Astrocyte (in vitro differentiated cells and primary cell): ENCODE results near the gene ENG.

Source experiments
- CTCF ChIP-seq: IDR thresholded peaks from 2 replicates; pipeline ENCODE4 v1.5.1; 2011; ENCODE audit warnings: low read depth, mild to moderate bottlenecking, inconsistent platforms, low read length, moderate library complexity; ENCODE audit not compliant: insufficient read depth
- EZH2 ChIP-seq: IDR thresholded peaks from 2 replicates; pipeline ENCODE4 v1.6.1; 2012; ENCODE audit warnings: mild to moderate bottlenecking, low read length, inconsistent platforms; ENCODE audit not compliant: insufficient read depth

DNA sequence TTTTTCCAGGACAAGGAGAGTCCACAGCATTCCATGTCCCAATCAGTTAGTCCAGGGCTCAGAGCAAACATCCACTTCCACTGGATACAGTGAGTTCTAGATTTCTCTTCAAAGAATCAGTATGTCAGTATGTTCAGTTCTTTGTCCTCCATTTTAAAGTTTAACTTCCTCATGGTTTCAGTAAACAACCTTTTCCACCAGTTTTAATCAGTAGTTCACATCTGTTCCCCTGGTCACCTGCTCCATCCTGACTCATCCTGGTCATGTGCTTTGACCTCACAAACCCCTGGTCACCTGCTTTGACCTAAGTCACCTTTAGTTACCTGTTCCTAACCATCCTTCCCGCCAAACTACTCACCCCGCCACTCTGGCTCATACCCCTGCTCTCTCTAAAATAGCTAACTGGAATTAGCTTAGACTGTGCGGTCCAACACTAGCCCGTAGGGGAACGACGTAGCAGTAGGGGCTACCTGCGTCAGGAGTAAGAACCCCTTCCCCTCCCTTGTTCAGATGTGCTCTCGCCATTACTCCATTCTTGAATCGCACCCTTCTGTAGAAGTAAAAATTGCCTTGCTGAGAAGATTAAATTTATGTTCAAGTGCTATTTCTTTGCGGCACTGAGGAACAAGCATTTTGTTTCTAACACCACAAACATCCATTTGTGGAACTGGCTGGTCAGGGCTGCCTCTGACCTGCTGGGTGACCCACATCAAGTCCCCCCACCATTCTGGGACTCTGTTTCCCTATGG, 5.5 kb downstream of the ENG start:
- TF ChIP-seq CTCF (no peak), EZH2 (no peak)
